NCI-H1417 treated with DMSO at 0.1 percent for 48 hours (cell line): ENCODE results near the gene LCNL1.
"Not testable (repeated sequence)": the region's sequence is repeated elsewhere in the genome, so short reads cannot be mapped to it uniquely, and the experiment has no call there.

Source experiments
- DNase-seq: peaks from one replicate; lab custom pipeline; 2025; lab: John Stamatoyannopoulos, UW

LCNL1 gene

GRCh38 chr9:137026384-137026783, 43.6 kb downstream of the LCNL1 start:
- no peak for DNase-seq

DNA sequence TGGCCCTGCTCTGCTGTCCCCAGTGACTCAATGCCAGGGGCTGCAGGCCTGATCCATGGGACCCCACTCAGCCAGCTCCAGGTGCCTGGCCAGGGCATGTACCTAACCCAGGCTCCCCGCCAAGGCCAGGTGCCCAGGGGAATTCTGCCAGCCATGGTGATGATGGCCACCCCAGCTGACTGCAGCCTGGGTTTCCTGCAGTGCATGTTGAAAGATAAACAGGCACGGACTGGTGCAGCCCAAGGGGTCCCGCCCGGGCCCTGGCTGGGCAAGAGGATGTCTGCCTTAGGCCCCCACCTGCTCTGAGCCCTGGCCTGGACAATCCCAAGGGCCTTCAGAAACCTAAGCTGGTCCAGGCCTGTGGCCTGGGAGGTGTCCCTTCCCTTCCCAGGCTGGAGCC, 44.0 kb downstream of the LCNL1 start:
- DNase-seq, result no peak

DNA sequence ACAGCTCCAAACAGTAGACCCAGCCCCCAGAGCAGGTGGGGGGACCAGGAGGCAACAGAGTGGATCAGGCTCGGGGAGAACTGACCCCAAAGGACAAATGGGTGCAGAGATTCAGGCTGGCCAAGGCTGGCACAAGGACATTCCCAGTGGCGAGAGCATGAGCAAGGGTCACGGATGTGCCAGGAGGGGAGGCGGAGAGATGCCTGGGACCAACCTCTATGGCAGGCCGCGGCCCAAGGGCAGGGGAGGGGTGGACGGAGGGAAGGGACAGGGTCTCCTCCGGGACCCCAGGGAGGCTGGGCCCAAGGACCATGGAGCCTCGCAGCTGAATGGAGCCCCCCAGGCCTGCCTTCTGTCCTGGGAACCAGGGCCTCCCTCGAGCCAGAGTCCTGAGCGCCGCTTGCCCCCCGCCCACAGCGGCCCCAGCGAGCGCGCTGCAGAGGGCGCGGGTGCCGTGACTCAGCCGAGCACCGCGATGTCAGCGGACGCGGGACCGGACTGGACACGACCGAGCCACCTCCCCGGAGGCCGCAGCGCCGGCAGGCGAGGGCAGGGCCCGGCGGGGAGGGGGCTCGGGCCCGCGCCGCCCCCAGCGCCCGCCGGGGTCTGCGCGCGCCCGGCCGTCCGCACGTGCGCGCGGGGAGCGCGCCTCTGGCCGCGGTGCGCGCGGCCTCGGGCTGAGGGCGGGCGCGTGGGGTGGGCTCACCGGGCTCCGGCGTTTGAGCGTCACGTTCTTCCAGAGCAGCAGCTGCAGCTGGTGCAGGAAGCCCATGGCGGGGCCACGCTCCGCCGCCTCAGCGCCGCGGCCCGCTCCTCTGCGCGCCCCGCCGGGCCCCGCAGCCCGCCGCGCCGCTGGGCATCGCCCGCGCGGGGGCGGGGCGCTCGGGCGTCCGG, 44.8 kb downstream of the LCNL1 start, which contains the start of gene ABCA2:
Gene ABCA2, minus strand, starts transcription at position 869 of the 894 bp plus-strand sequence. Its CDS starts 97 bp downstream, at position 772.
- no peak for DNase-seq

DNA sequence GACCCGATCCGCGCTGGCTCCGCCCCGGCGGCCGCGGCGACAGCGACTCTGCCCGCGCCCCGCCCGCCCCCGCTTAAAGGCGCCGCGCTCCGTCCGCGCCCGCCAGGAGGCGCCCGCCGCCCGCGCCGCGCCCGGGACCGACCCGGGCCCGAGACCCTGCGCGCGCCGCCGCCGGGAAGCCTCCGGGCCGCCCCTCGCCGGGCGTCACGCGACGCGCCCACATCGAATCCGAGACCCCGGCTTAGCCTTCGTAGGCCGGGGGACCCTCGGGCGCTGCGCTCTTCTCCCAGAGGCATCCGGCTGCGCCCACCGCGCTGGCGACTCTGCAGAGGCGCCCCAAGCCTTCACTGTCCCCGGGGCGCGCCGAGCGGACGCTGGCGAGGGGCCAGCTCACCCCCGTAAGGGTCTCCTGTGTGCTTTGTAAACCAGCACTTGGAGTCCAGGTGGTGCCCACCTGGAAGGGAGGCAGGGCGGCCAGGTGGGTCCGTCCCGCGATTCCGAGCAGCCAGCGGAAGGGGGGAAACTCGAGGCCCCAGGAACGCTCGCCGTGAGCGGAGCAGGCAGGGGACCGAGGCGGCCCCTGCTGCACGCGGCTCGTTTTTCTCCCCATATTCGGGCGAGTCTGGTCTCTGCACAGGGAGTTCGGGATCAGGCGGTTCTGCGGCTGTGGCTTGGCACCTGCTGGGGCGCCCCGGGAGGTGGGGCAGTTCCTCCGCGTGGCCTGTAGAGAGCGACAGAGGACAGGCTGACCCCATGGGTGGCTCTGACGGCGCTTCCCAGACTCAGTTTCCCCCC, 45.7 kb downstream of the LCNL1 start:
- no peak for DNase-seq

DNA sequence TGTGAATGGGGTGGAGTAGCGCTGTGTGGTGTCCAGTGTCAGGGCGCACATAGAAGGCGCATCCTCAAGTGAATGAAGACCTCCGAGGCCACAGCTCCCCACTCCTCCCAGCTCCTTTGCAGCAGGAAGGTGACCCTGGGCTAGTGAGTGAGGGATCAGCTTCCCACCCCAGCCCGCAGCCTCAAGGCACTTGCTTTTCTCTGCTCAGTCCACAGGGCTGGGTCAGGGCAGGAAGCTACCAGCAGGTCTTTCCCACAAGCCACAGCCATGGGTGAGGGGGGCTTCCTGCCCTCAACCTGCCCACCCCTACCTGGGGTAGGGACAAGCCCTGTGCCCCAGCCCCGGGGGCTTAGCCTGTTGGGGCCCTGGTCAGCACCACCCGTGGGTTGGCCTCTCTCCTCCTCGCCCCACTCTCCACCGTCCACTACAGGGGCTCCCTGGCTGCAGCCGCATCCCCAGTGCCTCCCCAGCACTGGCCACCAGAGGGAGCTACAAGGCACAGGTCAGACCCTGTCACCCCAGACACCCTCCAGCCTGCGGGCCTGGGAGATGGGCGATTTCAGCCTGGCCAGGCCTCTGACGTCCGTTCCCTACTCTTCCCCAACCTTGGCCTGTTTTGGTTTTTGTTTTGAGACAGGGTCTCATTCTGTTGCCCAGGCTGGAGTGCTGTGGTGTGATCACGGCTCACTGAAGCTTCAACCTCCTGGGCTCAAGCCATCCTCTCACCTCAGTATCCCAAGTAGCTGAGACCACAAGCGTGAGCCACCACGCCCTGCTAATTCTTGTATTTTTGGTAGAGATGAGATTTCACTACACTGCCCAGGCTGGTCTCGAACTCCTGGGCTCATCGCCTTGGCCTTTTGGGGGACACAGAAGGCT, 46.5 kb downstream of the LCNL1 start:
- DNase-seq, result no peak

DNA sequence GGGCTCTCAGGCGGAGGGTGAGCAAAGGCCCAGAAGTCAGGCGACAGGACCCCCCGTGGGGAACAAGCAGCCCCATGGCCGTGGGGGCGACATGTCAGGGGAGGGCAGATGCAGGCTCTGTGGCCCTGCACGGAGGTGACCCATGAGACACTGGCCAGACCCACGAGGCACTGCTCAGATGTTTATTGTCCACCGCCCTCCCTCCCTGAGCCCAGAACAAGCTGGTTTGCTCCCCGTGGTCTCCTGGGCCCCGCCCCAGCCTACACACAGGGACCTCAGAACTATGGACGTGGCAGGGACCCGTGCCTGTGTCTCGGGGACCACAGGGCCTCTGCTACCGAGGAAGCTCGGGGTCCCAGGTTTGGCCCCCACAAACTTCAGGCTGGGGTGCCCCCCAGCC, 47.2 kb downstream of the LCNL1 start:
- DNase-seq, result no peak

- no peak for DNase-seq
Observed at GRCh38 chr9:137030538-137031527, 48.0 kb downstream of the LCNL1 start.

GRCh38 chr9:137031904-137032640, 49.3 kb downstream of the LCNL1 start, which contains the start of gene FUT7:
FUT7 (minus strand) TSS chr9:137032088; CDS start chr9:137031991, 97 bp downstream.
- DNase-seq, result no peak

DNA sequence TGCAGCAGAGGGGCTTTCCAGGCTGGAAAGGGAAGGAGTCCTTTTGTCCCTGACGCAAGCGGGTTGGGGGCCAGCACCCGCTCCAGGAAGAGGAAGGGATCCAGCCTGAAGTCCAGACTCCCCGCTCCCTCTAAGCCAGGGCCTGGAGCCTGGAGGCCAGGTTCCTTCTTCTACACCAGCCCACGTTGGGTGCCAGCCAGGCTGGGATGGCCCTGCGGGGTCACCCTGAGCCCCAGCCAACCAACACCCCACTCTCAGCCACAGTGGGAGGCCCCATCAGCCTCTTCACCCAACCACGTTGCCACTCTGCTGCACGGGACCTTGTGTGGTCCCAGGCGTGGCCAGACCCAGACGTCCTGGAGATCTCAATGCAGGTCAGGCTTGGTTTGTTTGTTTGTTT, 50.1 kb downstream of the LCNL1 start:
- no peak for DNase-seq

- DNase-seq, result not testable (repeated sequence)
Observed at GRCh38 chr9:137033481-137033880, 50.7 kb downstream of the LCNL1 start.

GRCh38 chr9:137034039-137034708, 51.4 kb downstream of the LCNL1 start:
- DNase-seq, result no peak

GRCh38 chr9:137034709-137035506, 52.1 kb downstream of the LCNL1 start:
- no peak for DNase-seq
